Measurements from ENCODE around the gene GNPNAT1.

Gene GNPNAT1

GRCh38 chr14:52791223-52792096 lies at the start of gene GNPNAT1:
TSS of gene GNPNAT1 (minus strand) at chr14:52791607. CDS start at chr14:52784650, 6,957 bp downstream.
- peak; percentile 89 for DNase-seq

GRCh38 chr14:52840877-52841276 lies 49.5 kb upstream of the GNPNAT1 start:
- DNase-seq: peak; percentile 51

GRCh38 chr14:52837451-52837850 lies 46.0 kb upstream of the GNPNAT1 start:
- DNase-seq: no peak

- no peak for DNase-seq
Observed at GRCh38 chr14:52836063-52836462, 44.7 kb upstream of the GNPNAT1 start.

GRCh38 chr14:52835122-52835903 lies 43.9 kb upstream of the GNPNAT1 start:
- DNase-seq: no peak

- DNase-seq: no peak
Observed at GRCh38 chr14:52834440-52834842, 43.0 kb upstream of the GNPNAT1 start.

GRCh38 chr14:52833891-52834290 lies 42.5 kb upstream of the GNPNAT1 start:
- no peak for DNase-seq

GRCh38 chr14:52829527-52830185 lies 38.2 kb upstream of the GNPNAT1 start:
- DNase-seq: no peak

GRCh38 chr14:52827426-52827825 lies 36.0 kb upstream of the GNPNAT1 start:
- no peak for DNase-seq

GRCh38 chr14:52825085-52825484 lies 33.7 kb upstream of the GNPNAT1 start:
- no peak for DNase-seq

GRCh38 chr14:52824462-52824861 lies 33.1 kb upstream of the GNPNAT1 start:
- no peak for DNase-seq

- no peak for DNase-seq
Observed at GRCh38 chr14:52821805-52822250, 30.4 kb upstream of the GNPNAT1 start.

GRCh38 chr14:52808101-52808500 lies 16.7 kb upstream of the GNPNAT1 start:
- no peak for DNase-seq

GRCh38 chr14:52806115-52806514 lies 14.7 kb upstream of the GNPNAT1 start:
- DNase-seq: no peak

- no peak for DNase-seq
Observed at GRCh38 chr14:52802597-52802996, 11.2 kb upstream of the GNPNAT1 start.

GRCh38 chr14:52801014-52801712 lies 9.8 kb upstream of the GNPNAT1 start:
- peak; percentile 55 for DNase-seq

- DNase-seq: no peak
Observed at GRCh38 chr14:52798826-52799225, 7.4 kb upstream of the GNPNAT1 start.

- no peak for DNase-seq
Observed at GRCh38 chr14:52797653-52798052, 6.2 kb upstream of the GNPNAT1 start.

GRCh38 chr14:52793061-52793460 lies 1.7 kb upstream of the GNPNAT1 start:
- no peak for DNase-seq

- DNase-seq: peak; percentile 55
Observed at GRCh38 chr14:52792097-52792415, 649 bp upstream of the GNPNAT1 start.

- DNase-seq: no peak
Observed at GRCh38 chr14:52790756-52791222, 618 bp downstream of the GNPNAT1 start.

GRCh38 chr14:52790011-52790755 lies 1.2 kb downstream of the GNPNAT1 start:
- no peak for DNase-seq

Measured in suppressor macrophage treated with lipopolysaccharide for 4 hours (primary cell).